H9 (cell line): ENCODE measurements around the gene FOXM1. TPM values are rescaled to one million over a fixed set of nuclear protein-coding genes. Genes with fewer than 3 reads are reported as not detected.

ENCODE experiments used
- DNase-seq: peaks from one replicate; pipeline ENCODE4 v3.0.0-alpha.2; 2017
- H2AFZ ChIP-seq: one replicate; pipeline ENCODE4 v1.6.1; 2013; ENCODE audit warnings: mild to moderate bottlenecking, low read length, control low read depth, moderate library complexity
- H2AK5ac ChIP-seq: 2 replicates; pipeline ENCODE4 v1.6.1; 2013; ENCODE audit warnings: low read length, control low read depth, mixed read lengths; ENCODE audit not compliant: insufficient read length
- H2BK120ac ChIP-seq: one replicate; pipeline ENCODE4 v1.6.1; 2013; ENCODE audit warnings: low read depth, mild to moderate bottlenecking, low read length, control low read depth, inconsistent platforms; ENCODE audit not compliant: poor library complexity, severe bottlenecking
- H2BK12ac ChIP-seq: 2 replicates; pipeline ENCODE4 v1.6.1; 2013; ENCODE audit warnings: low read length, control low read depth, mixed read lengths, low read depth; ENCODE audit not compliant: insufficient read length
- H2BK15ac ChIP-seq: 2 replicates; pipeline ENCODE4 v1.6.1; 2013; ENCODE audit warnings: low read depth, low read length, control low read depth
- H2BK20ac ChIP-seq: one replicate; pipeline ENCODE4 v1.6.1; 2013; ENCODE audit warnings: low read depth, mild to moderate bottlenecking, low read length, control low read depth, inconsistent platforms; ENCODE audit not compliant: poor library complexity, severe bottlenecking
- H2BK5ac ChIP-seq: 2 replicates; pipeline ENCODE4 v1.6.1; 2013; ENCODE audit warnings: low read length, control low read depth, mixed read lengths; ENCODE audit not compliant: insufficient read length
- H3K14ac ChIP-seq: 2 replicates; pipeline ENCODE4 v1.6.1; 2013; ENCODE audit warnings: low read length, control low read depth; ENCODE audit not compliant: insufficient read depth
- H3K18ac ChIP-seq: 2 replicates; pipeline ENCODE4 v1.6.1; 2013; ENCODE audit warnings: low read depth, mild to moderate bottlenecking, mixed read lengths, low read length, control low read depth; ENCODE audit not compliant: insufficient read length
- H3K23ac ChIP-seq: 2 replicates; pipeline ENCODE4 v1.6.1; 2013; ENCODE audit warnings: low read length, control low read depth, mixed read lengths, low read depth; ENCODE audit not compliant: insufficient read length
- H3K23me2 ChIP-seq: 2 replicates; pipeline ENCODE4 v1.6.1; 2013; ENCODE audit warnings: low read depth, mild to moderate bottlenecking, mixed read lengths, low read length, control low read depth; ENCODE audit not compliant: insufficient read length, poor library complexity, severe bottlenecking
- H3K27ac ChIP-seq: 2 replicates; pipeline ENCODE4 v1.5.1; 2013; ENCODE audit warnings: low read length, control low read depth, mixed read lengths, low read depth; ENCODE audit not compliant: insufficient read length
- H3K27me3 ChIP-seq: 2 replicates; pipeline ENCODE4 v1.6.1; 2013; ENCODE audit warnings: low read length, control low read depth, inconsistent platforms; ENCODE audit not compliant: insufficient read depth
- H3K4ac ChIP-seq: 2 replicates; pipeline ENCODE4 v1.6.1; 2013; ENCODE audit warnings: low read depth, mild to moderate bottlenecking, control low read depth, inconsistent platforms, low read length, moderate library complexity
- H3K4me1 ChIP-seq: 2 replicates; pipeline ENCODE4 v1.6.1; 2013; ENCODE audit warnings: low read length, control low read depth, inconsistent platforms; ENCODE audit not compliant: insufficient read depth
- H3K4me2 ChIP-seq: 2 replicates; pipeline ENCODE4 v1.6.1; 2013; ENCODE audit warnings: low read length, control low read depth, mixed read lengths; ENCODE audit not compliant: insufficient read length, insufficient read depth
- H3K56ac ChIP-seq: 2 replicates; pipeline ENCODE4 v1.6.1; 2013; ENCODE audit warnings: low read depth, mild to moderate bottlenecking, mixed read lengths, low read length, control low read depth; ENCODE audit not compliant: insufficient read length
- H3K79me1 ChIP-seq: 2 replicates; pipeline ENCODE4 v1.6.1; 2013; ENCODE audit warnings: low read depth, mild to moderate bottlenecking, moderate library complexity, low read length, control low read depth, inconsistent platforms; ENCODE audit not compliant: insufficient read depth, poor library complexity, severe bottlenecking
- H3K79me2 ChIP-seq: 2 replicates; pipeline ENCODE4 v1.6.1; 2013; ENCODE audit warnings: low read length, control low read depth, inconsistent platforms; ENCODE audit not compliant: insufficient read depth
- H3K9ac ChIP-seq: 2 replicates; pipeline ENCODE4 v1.6.1; 2013; ENCODE audit warnings: low read length, control low read depth, mixed read lengths; ENCODE audit not compliant: insufficient read length; ENCODE audit errors: extremely low read depth
- H3K9me3 ChIP-seq: one replicate; pipeline ENCODE4 v1.6.1; 2013; ENCODE audit warnings: low read depth, low read length, inconsistent platforms; ENCODE audit not compliant: control insufficient read depth
- H3T11ph ChIP-seq: one replicate; pipeline ENCODE4 v1.6.1; 2013; ENCODE audit warnings: mild to moderate bottlenecking, low read length, control low read depth, inconsistent platforms
- H4K20me1 ChIP-seq: one replicate; pipeline ENCODE4 v1.6.1; 2013; ENCODE audit not compliant: control insufficient read depth, insufficient read length, insufficient read depth
- H4K5ac ChIP-seq: 2 replicates; pipeline ENCODE4 v1.6.1; 2013; ENCODE audit warnings: low read depth, mild to moderate bottlenecking, mixed read lengths, low read length, control low read depth; ENCODE audit not compliant: insufficient read length
- H4K8ac ChIP-seq: replicated peaks from 2 replicates; pipeline ENCODE4 v1.6.1; 2013; ENCODE audit warnings: low read length, control low read depth, mixed read lengths, low read depth; ENCODE audit not compliant: insufficient read length
- H4K91ac ChIP-seq: 2 replicates; pipeline ENCODE4 v1.6.1; 2013; ENCODE audit warnings: low read depth, mild to moderate bottlenecking, moderate library complexity, mixed read lengths, low read length, control low read depth; ENCODE audit not compliant: insufficient read length
- H3K27ac Mint-ChIP-seq, 3 experiments: 2 replicates in 2 of 3; 3 replicates in 1 of 3; pipeline ENCODE4 v1.8.0; 2020 to 2021; ENCODE audit warnings: mixed read lengths in 3 of 3, mild to moderate bottlenecking in 1 of 3, moderate library complexity in 1 of 3
- H3K27me3 Mint-ChIP-seq: 2 replicates; pipeline ENCODE4 v1.8.0; 2021; ENCODE audit warnings: low read depth, mild to moderate bottlenecking, moderate library complexity, mixed read lengths
- H3K36me3 Mint-ChIP-seq, 3 experiments: 2 replicates in 2 of 3; 3 replicates in 1 of 3; pipeline ENCODE4 v1.8.0; 2020 to 2021; ENCODE audit warnings: low read depth in 3 of 3, mixed read lengths in 3 of 3; ENCODE audit not compliant: insufficient read depth in 1 of 3
- H3K4me1 Mint-ChIP-seq, 2 experiments: 2 replicates each; pipeline ENCODE4 v1.8.0; 2020; ENCODE audit warnings: mixed read lengths in 2 of 2
- H3K4me3 Mint-ChIP-seq, 2 experiments: 2 replicates in 1 of 2; 3 replicates in 1 of 2; pipeline ENCODE4 v1.8.0; 2020 to 2021; ENCODE audit warnings: mild to moderate bottlenecking in 2 of 2, mixed read lengths in 2 of 2, moderate library complexity in 1 of 2
- H3K9me3 Mint-ChIP-seq, 2 experiments: 2 replicates in 1 of 2; 3 replicates in 1 of 2; pipeline ENCODE4 v1.8.0; 2020; ENCODE audit warnings: mild to moderate bottlenecking in 2 of 2, mixed read lengths in 2 of 2, moderate library complexity in 1 of 2
- CTCF ChIP-seq: fragments of 200-600 bp; sonication (generic); conservative IDR thresholded peaks from 3 replicates; pipeline ENCODE4 v1.8.0; 2021; ENCODE audit warnings: antibody characterized with exemption, mild to moderate bottlenecking
- WGBS: extraction: QIAGEN DNeasy Blood & Tissue Kit; methylation state at CpG from one replicate; pipeline ENCODE4 v1.1.7; 2013; ENCODE audit warnings: missing lambda C conversion rate, low lambda C conversion rate, mixed read lengths; ENCODE audit not compliant: insufficient read length; ENCODE audit errors: extremely low coverage; 5-methylcytosine and 5-hydroxymethylcytosine counted together
- total RNA-seq: library from RNA; stranded (reverse); gene quantifications from 2 replicates; pipeline ENCODE4 v1.2.1, GENCODE V29; 2021

The FOXM1 gene
- total RNA-seq, 1 experiment from 2014 or later = 109 TPM

GRCh38 chr12:2845280-2845679 lies 31.7 kb downstream of the FOXM1 start:
- no peak overlapping the region for H2AFZ ChIP-seq
- H3K4me2 ChIP-seq = no peak overlapping the region
- no peaks in the 10 kb centered on the region for H4K20me1 ChIP-seq
- no peaks in the 10 kb centered on the region for H3K79me2 ChIP-seq
- H4K8ac ChIP-seq = no peak overlapping the region
- no peaks in the 10 kb centered on the region for H3K79me1 ChIP-seq
- H3K4me1 ChIP-seq = no peaks in the 10 kb centered on the region
- Mint-ChIP-seq H3K4me1 (peaks cover 25 to 31% of the 10 kb centered on the region in 2 experiments), H3K9me3 (no peaks in the 10 kb centered on the region), H3K36me3 (peaks cover 1 to 5% (median 4%) of the 10 kb centered on the region in 3 experiments; a peak in 3 of 7 replicates), H3K27ac (no peak overlapping the region), H3K27me3 (peaks cover 1% of the 10 kb centered on the region; the same call in 1 of the 2 replicates), H3K4me3 (no peak overlapping the region)
- H3K14ac ChIP-seq = no peak overlapping the region
- no peak overlapping the region for H3K4ac ChIP-seq
- no peak overlapping the region for H2BK5ac ChIP-seq
- TF ChIP-seq CTCF = no peak
- no peaks in the 10 kb centered on the region for H3K27me3 ChIP-seq
- no peak overlapping the region for H3K27ac ChIP-seq
- DNase-seq = no peak
- H4K91ac ChIP-seq = no peak overlapping the region
- no peak overlapping the region for H2BK120ac ChIP-seq
- no peak overlapping the region for H2BK20ac ChIP-seq
- H2BK12ac ChIP-seq = no peak overlapping the region
- H3K23ac ChIP-seq = no peak overlapping the region
- no peak overlapping the region for H3T11ph ChIP-seq
- no peak overlapping the region for H3K18ac ChIP-seq
- H4K5ac ChIP-seq = no peak overlapping the region
- H3K9me3 ChIP-seq = no peaks in the 10 kb centered on the region
- H3K23me2 ChIP-seq = no peaks in the 10 kb centered on the region
- H3K9ac ChIP-seq = no peak overlapping the region
- no CpG with 5 or more reads among the region's 6 CpGs for WGBS
- no peak overlapping the region for H2AK5ac ChIP-seq
- H3K56ac ChIP-seq = no peak overlapping the region
- no peak overlapping the region for H2BK15ac ChIP-seq
